IPS-NIHi7 (cell line): Measurements from ENCODE around the gene TFF1.

ENCODE experiments used
- DNase-seq: peaks from one replicate; pipeline ENCODE4 v3.0.0; 2012; ENCODE audit warnings: mixed read lengths; ENCODE audit errors: extremely low spot score

The TFF1 gene

GRCh38 chr21:42317826-42318746 is 48.2 kb downstream of the TFF1 start:
- no peak for DNase-seq

DNA sequence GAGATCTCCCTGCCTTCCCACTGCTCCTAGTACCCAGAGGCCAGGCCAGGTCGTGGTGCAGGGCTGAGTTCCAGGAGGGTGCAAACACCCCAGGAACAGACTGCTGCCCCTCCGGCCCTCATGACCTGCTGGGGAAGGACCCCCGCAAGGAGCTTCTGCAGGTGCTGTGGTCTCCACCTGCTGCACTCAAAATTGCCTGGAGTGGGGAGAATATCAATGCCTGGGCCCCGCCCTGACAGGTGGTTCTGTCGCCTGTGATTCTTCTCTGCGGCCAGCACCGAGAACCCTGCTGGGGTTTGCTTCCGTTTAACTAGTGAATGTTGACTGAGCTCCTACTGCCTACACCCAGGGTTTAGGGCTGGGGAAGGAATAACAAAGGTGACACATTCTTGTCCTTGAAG is 49.0 kb downstream of the TFF1 start:
- no peak for DNase-seq

GRCh38 chr21:42316891-42317290 is 49.4 kb downstream of the TFF1 start:
- DNase-seq: no peak

GRCh38 chr21:42315296-42315891 is 50.9 kb downstream of the TFF1 start, which contains the start of gene TFF3:
TFF3 (minus strand) TSS chr21:42315409; CDS start chr21:42315374, 35 bp downstream.
- no peak for DNase-seq

DNA sequence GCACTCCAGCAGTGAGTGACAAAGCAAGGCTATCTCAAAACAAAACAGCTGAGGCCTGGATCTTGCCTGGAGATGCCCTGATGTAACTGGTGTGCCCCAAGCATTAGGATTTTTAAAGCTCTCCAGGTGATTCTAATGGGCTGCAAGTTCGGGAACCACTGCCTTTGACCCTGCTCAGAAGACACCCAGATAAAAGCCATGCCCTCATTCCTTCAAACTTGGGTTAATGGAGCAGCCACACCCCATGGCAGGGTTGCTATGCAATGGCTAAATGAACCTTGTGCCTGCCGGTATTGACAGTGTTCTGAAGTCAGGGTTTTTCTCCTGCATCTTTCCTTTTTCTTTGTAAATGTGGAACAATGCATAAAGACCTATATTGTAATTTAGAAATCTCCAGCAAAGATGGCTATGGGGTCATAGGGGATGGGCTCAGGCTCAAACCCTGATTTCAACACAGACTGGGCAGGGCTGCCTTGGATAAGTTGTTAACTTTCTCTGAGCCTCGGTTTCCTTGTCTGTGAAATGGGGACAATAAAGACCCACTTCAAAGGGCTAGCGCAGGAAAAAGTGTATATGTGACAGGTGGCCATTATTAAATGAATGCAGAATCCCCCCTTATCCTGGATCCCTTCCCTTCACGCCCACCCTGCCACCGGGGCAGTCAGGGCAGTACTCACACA is 51.6 kb downstream of the TFF1 start:
- DNase-seq: no peak

GRCh38 chr21:42313501-42313969 is 52.8 kb downstream of the TFF1 start:
- no peak for DNase-seq

- DNase-seq: no peak
Observed at GRCh38 chr21:42312626-42313104, 53.7 kb downstream of the TFF1 start.
